Endothelial cell of umbilical vein (primary cell): Measurements from ENCODE around the gene MRPL58. TPM values are rescaled to one million over a fixed set of nuclear protein-coding genes. Genes with fewer than 3 reads are reported as not detected.

Experiments used
- BruUV-seq: library from RNA; stranded (reverse); fragments of 400-500 nt; replicated peaks from 2 replicates; lab custom pipeline; 2021; lab: Mats Ljungman, UMichigan
- CTCF ChIA-PET: fragments of 300-600, 350-600 bp; sonication (Branson Sonifier 250); formaldehyde crosslinking; loops from one replicate; lab custom pipeline; 2021; ENCODE audit warnings: antibody characterized with exemption, inconsistent platforms; lab: Charles Lee
- POLR2A ChIA-PET: fragments of 300-600, 350-600 bp; sonication (Branson Sonifier 250); formaldehyde crosslinking; loops from one replicate; lab custom pipeline; 2021; ENCODE audit warnings: antibody characterized with exemption, inconsistent platforms; lab: Charles Lee
- DNase-seq: peaks from one replicate; pipeline ENCODE4 v3.0.0-alpha.2; 2011; ENCODE audit warnings: low read depth, low spot score
- FAIRE-seq: peaks from 2 replicates; lab custom pipeline; 2011; peaks lifted over from hg19 to GRCh38; lab: Jason Lieb, UNC
- H2AFZ ChIP-seq: 2 replicates; pipeline ENCODE4 v1.6.0; 2012; ENCODE audit warnings: low read depth, low read length, control low read depth, inconsistent platforms
- H3K27ac ChIP-seq: 2 replicates; pipeline ENCODE4 v1.5.1; 2011; ENCODE audit warnings: low read depth, mild to moderate bottlenecking, control low read depth, low read length, moderate library complexity; ENCODE audit not compliant: insufficient read depth
- H3K27me3 ChIP-seq, 2 experiments: 2 replicates each; pipeline versions ENCODE4 v1.6.0 to v1.6.1; 2011; ENCODE audit warnings: low read length in 2 of 2, mixed read lengths in 1 of 2; ENCODE audit not compliant: control insufficient read depth in 2 of 2, insufficient read depth in 2 of 2
- H3K36me3 ChIP-seq, 2 experiments: 2 replicates in 1 of 2; 3 replicates in 1 of 2; pipeline ENCODE4 v1.5.1; 2011; ENCODE audit warnings: low read length in 2 of 2, mild to moderate bottlenecking in 1 of 2, moderate library complexity in 1 of 2; ENCODE audit not compliant: control insufficient read depth in 2 of 2, insufficient read depth in 2 of 2; ENCODE audit errors: extremely low read depth in 1 of 2
- H3K4me1 ChIP-seq: 3 replicates; pipeline ENCODE4 v1.5.1; 2011; ENCODE audit warnings: mild to moderate bottlenecking, low read length; ENCODE audit not compliant: control insufficient read depth, insufficient read depth; ENCODE audit errors: extremely low read depth
- H3K4me2 ChIP-seq: 2 replicates; pipeline ENCODE4 v1.6.1; 2011; ENCODE audit warnings: low read length, control low read depth, mixed read lengths; ENCODE audit not compliant: insufficient read depth
- H3K4me3 ChIP-seq, 3 experiments: fragments of 200-600 bp in 1 of 3; sonication (generic), shearing (Covaris generic) in 1 of 3; replicated peaks in 1 of 3; 2 replicates each; pipeline ENCODE4 v1.5.1; 2011 to 2016; ENCODE audit warnings: control low read depth in 3 of 3, low read length in 3 of 3, mild to moderate bottlenecking in 2 of 3, inconsistent platforms in 1 of 3, low read depth in 1 of 3, moderate library complexity in 1 of 3; ENCODE audit not compliant: insufficient read depth in 1 of 3
- H3K79me2 ChIP-seq: 2 replicates; pipeline ENCODE4 v1.6.0; 2012; ENCODE audit warnings: low read length, inconsistent platforms; ENCODE audit not compliant: control insufficient read depth, insufficient read depth
- H3K9ac ChIP-seq: replicated peaks from 2 replicates; pipeline ENCODE3; 2011; ENCODE audit warnings: low read length, control low read depth; ENCODE audit not compliant: insufficient read depth; ENCODE audit errors: extremely low read depth
- H3K9me1 ChIP-seq: replicated peaks from 3 replicates; pipeline ENCODE4 v1.6.0; 2011; ENCODE audit warnings: mild to moderate bottlenecking, low read length; ENCODE audit not compliant: control insufficient read depth, insufficient read depth; ENCODE audit errors: extremely low read depth
- H3K9me3 ChIP-seq: replicated peaks from 2 replicates; pipeline ENCODE4 v1.5.1; 2012; ENCODE audit warnings: low read length, inconsistent platforms; ENCODE audit not compliant: control insufficient read depth, insufficient read depth
- H4K20me1 ChIP-seq: replicated peaks from 2 replicates; pipeline ENCODE3; 2011; ENCODE audit warnings: mild to moderate bottlenecking, low read length; ENCODE audit not compliant: control insufficient read depth, insufficient read depth; ENCODE audit errors: extremely low read depth
- CTCF ChIP-seq, 2 donors: IDR thresholded peaks; 1 replicate in 1 of 2; 2 replicates in 1 of 2; pipeline ENCODE4 v1.5.1; 2011; ENCODE audit warnings: low read length in 2 of 2, mild to moderate bottlenecking in 2 of 2, moderate library complexity in 2 of 2, control low read depth in 1 of 2, inconsistent platforms in 1 of 2, low read depth in 1 of 2; ENCODE audit not compliant: insufficient read depth in 1 of 2; ENCODE audit errors: extremely low read depth in 1 of 2
- GATA2 ChIP-seq: IDR thresholded peaks from 2 replicates; pipeline ENCODE4 v1.7.0; 2011; ENCODE audit warnings: low read depth, mild to moderate bottlenecking, moderate library complexity, mixed read lengths, low read length; ENCODE audit not compliant: insufficient read length, insufficient read depth
- JUN ChIP-seq: IDR thresholded peaks from 2 replicates; pipeline ENCODE4 v1.6.1; 2011; ENCODE audit warnings: borderline replicate concordance, low read depth; ENCODE audit not compliant: insufficient read length, insufficient read depth
- MAX ChIP-seq: IDR thresholded peaks from 2 replicates; pipeline ENCODE4 v1.6.1; 2011; ENCODE audit not compliant: insufficient read depth, insufficient read length
- MYC ChIP-seq: IDR thresholded peaks from one replicate; pipeline ENCODE4 v1.6.1; 2011; ENCODE audit warnings: mild to moderate bottlenecking, low read depth, low read length
- POLR2A ChIP-seq: IDR thresholded peaks from 2 replicates; pipeline ENCODE4 v1.6.1; 2012; ENCODE audit warnings: low read depth, mild to moderate bottlenecking, control low read depth, low read length
- dilution Hi-C: fragments of 300-500 bp; cut with MboI; formaldehyde crosslinking; loops from one replicate; pipeline ENCODE4 v1.15.0; 2019; ENCODE audit warnings: low sequenced_read_pairs; ENCODE audit not compliant: extremely low pct_ligation_motif_present
- intact Hi-C: fragments of 100-400 bp; cut with micrococcal nuclease; formaldehyde crosslinking; loops from one replicate; pipeline ENCODE4 v1.10.0; 2022
- polyA plus RNA-seq, 4 experiments: library from polyadenylated mRNA; depleted of rRNA in 3 of 4; stranded (reverse) in 3 of 4; unstranded in 1 of 4; fragments of >200 nt; gene quantifications; 2 replicates each; pipeline versions ENCODE4 v1.2.1 to v1.2.3, GENCODE V29; 2011 to 2012; ENCODE audit warnings: missing spikeins in 1 of 4
- total RNA-seq: library from RNA; stranded (reverse); gene quantifications from 2 replicates; pipeline ENCODE4 v1.2.3, GENCODE V29; 2021

Gene MRPL58
- total and polyA plus RNA-seq, 2 donors (not counting 3 experiments of a cell fraction or from before 2014, with no cell fraction given): 38.0 to 43.7 TPM

GRCh38 chr17:75019710-75020109 lies 7.2 kb downstream of the MRPL58 start:
- H3K4me2 ChIP-seq: no peak overlapping the region
- DNase-seq (no peak), FAIRE-seq (no peak)
- dilution Hi-C loops (no loop called here), intact Hi-C loops (no loop called here)
- no peaks in the 10 kb centered on the region for H4K20me1 ChIP-seq
- H3K9ac ChIP-seq: no peak overlapping the region
- no peak overlapping the region for H3K27ac ChIP-seq
- H3K9me3 ChIP-seq: no peaks in the 10 kb centered on the region
- no peaks in the 10 kb centered on the region for H3K9me1 ChIP-seq
- no peak overlapping the region for H2AFZ ChIP-seq
- BruUV-seq: no TSS peak
- H3K4me1 ChIP-seq: no peaks in the 10 kb centered on the region
- H3K27me3 ChIP-seq: no peaks in the 10 kb centered on the region
- H3K36me3 ChIP-seq: peaks cover 5 to 25% of the 10 kb centered on the region in 2 experiments
- no peak for TF ChIP-seq POLR2A
- TF ChIP-seq GATA2: no peak
- TF ChIP-seq MAX: no peak
- TF ChIP-seq MYC: no peak
- no peak for TF ChIP-seq CTCF (IDR thresholded peaks at IDR 0.05; ENCODE audit: extremely low read depth in 1 of 2, insufficient read depth in 1 of 2, low read depth in 1 of 2, low read length in 2 of 2)
- TF ChIP-seq JUN: no peak
- ChIA-PET POLR2A (no interaction called here), CTCF (interaction anchor here (1.3 to 3.2 kb wide), 4 partner anchors 9 to 58 kb away, joined by 4 to 11 read pairs (median 7); partner anchors contain the start of gene CDR2L)
- H3K79me2 ChIP-seq: no peaks in the 10 kb centered on the region
- H3K4me3 ChIP-seq: no peak overlapping the region
